Measurements from ENCODE around the gene KRTAP9-1. TPM values are rescaled to one million over a fixed set of nuclear protein-coding genes. Genes with fewer than 3 reads are reported as not detected.

The KRTAP9-1 gene
- total RNA-seq, 1 experiment from 2014 or later, result not detected

GRCh38 chr17:41190328-41190727 lies 641 bp downstream of the KRTAP9-1 start:
- ATAC-seq, result no peak
- Histone ChIP-seq H3K79me2 (ENCODE audit: low read length) (no peaks in the 10 kb centered on the region), H3K36me3 (ENCODE audit: low read depth, low read length) (no peaks in the 10 kb centered on the region), H3K9ac (ENCODE audit: low read length) (no peak overlapping the region), H4K20me1 (ENCODE audit: low read length) (no peaks in the 10 kb centered on the region), H3K4me1 (ENCODE audit: insufficient read depth, low read length) (no peaks in the 10 kb centered on the region), H3K27me3 (ENCODE audit: low read length) (no peaks in the 10 kb centered on the region), H3K4me2 (ENCODE audit: low read length) (no peak overlapping the region), H3F3A (ENCODE audit: low read length, unreplicated experiment) (no peaks in the 10 kb centered on the region), H3K9me2 (replicated peaks; ENCODE audit: low read length) (no peaks in the 10 kb centered on the region), H3K27ac (ENCODE audit: low read length) (no peak overlapping the region), H2AFZ (ENCODE audit: low read length) (no peak overlapping the region), H3K9me3 (ENCODE audit: low read length) (no peaks in the 10 kb centered on the region), H3K4me3 (ENCODE audit: low read length) (no peak overlapping the region)
- CTCF ChIA-PET, result no interaction called here
- intact Hi-C loops (cut with micrococcal nuclease), result no loop called here
- no TSS peak for BruUV-seq (replicated peaks)
- no peak for DNase-seq
- no peak for TF ChIP-seq EZH2phosphoT487 (IDR thresholded peaks at IDR 0.05; ENCODE audit: borderline replicate concordance, low read length)
- no peak for TF ChIP-seq CTCF (conservative IDR thresholded peaks at IDR 0.05; ENCODE audit: low read depth, low read length)
- no peak for TF ChIP-seq EZH2 (IDR thresholded peaks at IDR 0.05; ENCODE audit: low read length, unreplicated experiment)
- POLR2A ChIA-PET (ENCODE audit: unreplicated experiment), result no interaction called here

GRCh38 chr17:41196068-41196467 lies 6.4 kb downstream of the KRTAP9-1 start:
- intact Hi-C loops (cut with micrococcal nuclease), result no loop called here
- H3K27me3 ChIP-seq (ENCODE audit: low read length), result no peaks in the 10 kb centered on the region
- no peaks in the 10 kb centered on the region for H4K20me1 ChIP-seq (ENCODE audit: low read length)
- no peak for TF ChIP-seq CTCF (conservative IDR thresholded peaks at IDR 0.05; ENCODE audit: low read depth, low read length)
- TF ChIP-seq EZH2phosphoT487 (IDR thresholded peaks at IDR 0.05; ENCODE audit: borderline replicate concordance, low read length), result no peak
- TF ChIP-seq EZH2 (IDR thresholded peaks at IDR 0.05; ENCODE audit: low read length, unreplicated experiment), result no peak
- no peaks in the 10 kb centered on the region for H3K9me2 ChIP-seq (replicated peaks; ENCODE audit: low read length)
- no peak overlapping the region for H3K27ac ChIP-seq (ENCODE audit: low read length)
- H3K9me3 ChIP-seq (ENCODE audit: low read length), result no peaks in the 10 kb centered on the region
- no peaks in the 10 kb centered on the region for H3K36me3 ChIP-seq (ENCODE audit: low read depth, low read length)
- BruUV-seq (replicated peaks), result no TSS peak
- H3K4me2 ChIP-seq (ENCODE audit: low read length), result no peak overlapping the region
- no peaks in the 10 kb centered on the region for H3K4me1 ChIP-seq (ENCODE audit: insufficient read depth, low read length)
- no peaks in the 10 kb centered on the region for H3F3A ChIP-seq (ENCODE audit: low read length, unreplicated experiment)
- H3K79me2 ChIP-seq (ENCODE audit: low read length), result no peaks in the 10 kb centered on the region
- POLR2A ChIA-PET (ENCODE audit: unreplicated experiment), result no interaction called here
- DNase-seq (no peak), ATAC-seq (no peak)
- H2AFZ ChIP-seq (ENCODE audit: low read length), result no peak overlapping the region
- H3K4me3 ChIP-seq (ENCODE audit: low read length), result no peak overlapping the region
- no peak overlapping the region for H3K9ac ChIP-seq (ENCODE audit: low read length)
- CTCF ChIA-PET, result no interaction called here

GRCh38 chr17:41199421-41200078 lies 9.9 kb downstream of the KRTAP9-1 start:
- intact Hi-C loops (cut with micrococcal nuclease), result no loop called here
- no peaks in the 10 kb centered on the region for H3K79me2 ChIP-seq (ENCODE audit: low read length)
- CTCF ChIA-PET, result interaction anchor here (0.6 kb wide), 1 partner anchor 349 kb away, joined by 3 read pairs; no protein-coding TSS in a partner anchor
- H3K36me3 ChIP-seq (ENCODE audit: low read depth, low read length), result no peaks in the 10 kb centered on the region
- H3K27me3 ChIP-seq (ENCODE audit: low read length), result no peaks in the 10 kb centered on the region
- no peak overlapping the region for H2AFZ ChIP-seq (ENCODE audit: low read length)
- H3F3A ChIP-seq (ENCODE audit: low read length, unreplicated experiment), result no peaks in the 10 kb centered on the region
- no peaks in the 10 kb centered on the region for H3K9me2 ChIP-seq (replicated peaks; ENCODE audit: low read length)
- no peak overlapping the region for H3K4me2 ChIP-seq (ENCODE audit: low read length)
- H3K27ac ChIP-seq (ENCODE audit: low read length), result no peak overlapping the region
- no peaks in the 10 kb centered on the region for H3K4me1 ChIP-seq (ENCODE audit: insufficient read depth, low read length)
- no TSS peak for BruUV-seq (replicated peaks)
- DNase-seq (no peak), ATAC-seq (no peak)
- H3K4me3 ChIP-seq (ENCODE audit: low read length), result no peak overlapping the region
- no peaks in the 10 kb centered on the region for H4K20me1 ChIP-seq (ENCODE audit: low read length)
- POLR2A ChIA-PET (ENCODE audit: unreplicated experiment), result no interaction called here
- TF ChIP-seq EZH2 (IDR thresholded peaks at IDR 0.05; ENCODE audit: low read length, unreplicated experiment) (no peak), EZH2phosphoT487 (IDR thresholded peaks at IDR 0.05; ENCODE audit: borderline replicate concordance, low read length) (no peak)
- H3K9me3 ChIP-seq (ENCODE audit: low read length), result no peaks in the 10 kb centered on the region
- H3K9ac ChIP-seq (ENCODE audit: low read length), result no peak overlapping the region
